ENCODE measurements around the gene SLIT3.
A peak's percentile ranks its signal among the peaks of the same experiment; 100 is the strongest.

The SLIT3 gene

DNA sequence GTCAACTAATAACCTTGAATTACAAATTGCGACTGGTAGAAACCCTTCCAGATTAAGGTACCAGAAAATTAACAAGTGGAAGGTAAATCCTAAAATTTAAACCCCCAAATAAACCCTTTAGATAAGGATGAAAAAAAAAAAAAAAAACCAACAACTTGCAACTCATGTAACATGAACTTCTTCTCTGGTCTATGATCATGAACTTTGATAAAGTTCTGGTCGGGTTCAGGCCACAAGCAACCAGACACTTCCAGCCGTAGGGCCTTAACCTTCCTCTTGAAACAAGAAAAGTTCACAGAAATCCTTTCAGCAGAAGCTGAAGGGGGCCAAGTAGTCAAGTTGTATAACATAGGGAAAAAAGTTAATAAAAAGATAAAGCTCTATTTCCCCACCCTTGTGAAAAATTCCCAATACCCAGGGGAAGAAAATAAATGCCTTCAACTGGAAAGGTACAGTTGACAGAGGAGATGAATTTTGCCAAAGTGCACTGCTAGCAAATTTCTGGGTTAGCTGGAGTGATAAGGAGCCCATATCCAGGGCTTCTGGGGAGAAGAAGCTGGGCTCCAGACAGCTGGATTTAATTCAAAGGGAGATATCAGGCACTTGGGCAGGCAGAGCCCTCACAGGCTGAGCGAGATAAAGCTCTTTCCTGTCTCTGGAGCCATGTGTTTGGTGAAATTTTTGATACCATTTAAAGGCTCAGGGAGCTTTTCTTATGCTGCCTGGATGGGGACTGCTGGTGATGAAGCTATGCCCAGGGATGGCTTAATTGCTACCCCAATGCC lies 487.6 kb downstream of the SLIT3 start (continued):
- TF ChIP-seq TSHZ2 (CRISPR knock-in tag; IDR thresholded peaks at IDR 0.05) (peak; percentile 90), TCF4 (CRISPR knock-in tag; IDR thresholded peaks at IDR 0.05; ENCODE audit: borderline replicate concordance) (peak; percentile 98), ZNF565 (CRISPR knock-in tag; conservative IDR thresholded peaks at IDR 0.05; ENCODE audit: low read depth) (no peak), ZC3H10 (CRISPR knock-in tag; IDR thresholded peaks at IDR 0.05) (no peak), RARB (CRISPR knock-in tag; IDR thresholded peaks at IDR 0.05) (no peak), GLIS3 (CRISPR knock-in tag; IDR thresholded peaks at IDR 0.05) (0 out of 2 replicates have a peak, but pooled peaks have one; percentile 37)
- TF ChIP-seq, protein P1, sequence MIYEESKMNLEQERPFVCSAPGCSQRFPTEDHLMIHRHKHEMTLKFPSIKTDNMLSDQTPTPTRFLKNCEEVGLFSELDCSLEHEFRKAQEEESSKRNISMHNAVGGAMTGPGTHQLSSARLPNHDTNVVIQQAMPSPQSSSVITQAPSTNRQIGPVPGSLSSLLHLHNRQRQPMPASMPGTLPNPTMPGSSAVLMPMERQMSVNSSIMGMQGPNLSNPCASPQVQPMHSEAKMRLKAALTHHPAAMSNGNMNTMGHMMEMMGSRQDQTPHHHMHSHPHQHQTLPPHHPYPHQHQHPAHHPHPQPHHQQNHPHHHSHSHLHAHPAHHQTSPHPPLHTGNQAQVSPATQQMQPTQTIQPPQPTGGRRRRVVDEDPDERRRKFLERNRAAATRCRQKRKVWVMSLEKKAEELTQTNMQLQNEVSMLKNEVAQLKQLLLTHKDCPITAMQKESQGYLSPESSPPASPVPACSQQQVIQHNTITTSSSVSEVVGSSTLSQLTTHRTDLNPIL (CRISPR knock-in tag; IDR thresholded peaks at IDR 0.05; ENCODE audit: low read depth): no peak

DNA sequence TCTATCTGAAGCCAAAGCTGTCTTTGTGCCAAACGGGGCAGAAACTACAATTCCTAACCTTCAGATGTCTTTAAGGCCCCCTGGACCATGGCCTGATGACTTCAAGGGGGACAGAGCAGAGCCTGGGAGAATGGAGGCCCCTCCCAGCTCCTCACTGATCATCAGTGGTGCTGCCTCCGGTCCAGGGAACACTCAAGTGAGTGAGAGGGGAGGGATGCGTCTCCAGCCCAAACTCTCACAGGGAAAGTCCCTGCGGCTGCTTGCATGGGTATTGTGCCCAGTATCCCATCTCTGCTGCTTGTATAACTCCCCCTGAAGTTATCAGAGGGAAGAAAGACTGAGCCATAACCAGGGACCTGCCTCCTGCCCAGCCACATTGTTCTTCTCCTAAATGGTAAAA lies 490.3 kb downstream of the SLIT3 start:
- no peak for ATAC-seq
- TF ChIP-seq RARB (CRISPR knock-in tag; IDR thresholded peaks at IDR 0.05): no peak
- TF ChIP-seq PPARA (CRISPR knock-in tag; IDR thresholded peaks at IDR 0.05; ENCODE audit: borderline replicate concordance): no peak
- no peak for TF ChIP-seq ESRRG (CRISPR knock-in tag; IDR thresholded peaks at IDR 0.05)
- TF ChIP-seq ZFP30 (CRISPR knock-in tag; IDR thresholded peaks at IDR 0.05): no peak
- TF ChIP-seq ZFP3 (CRISPR knock-in tag; IDR thresholded peaks at IDR 0.05): no peak
- TF ChIP-seq ISL1 (CRISPR knock-in tag; IDR thresholded peaks at IDR 0.05): no peak
- TF ChIP-seq, protein P1 (CRISPR knock-in tag; IDR thresholded peaks at IDR 0.05; ENCODE audit: low read depth): no peak
- no peak for TF ChIP-seq TCF4 (CRISPR knock-in tag; IDR thresholded peaks at IDR 0.05; ENCODE audit: borderline replicate concordance)
- no peak for TF ChIP-seq ZC3H10 (CRISPR knock-in tag; IDR thresholded peaks at IDR 0.05)

DNA sequence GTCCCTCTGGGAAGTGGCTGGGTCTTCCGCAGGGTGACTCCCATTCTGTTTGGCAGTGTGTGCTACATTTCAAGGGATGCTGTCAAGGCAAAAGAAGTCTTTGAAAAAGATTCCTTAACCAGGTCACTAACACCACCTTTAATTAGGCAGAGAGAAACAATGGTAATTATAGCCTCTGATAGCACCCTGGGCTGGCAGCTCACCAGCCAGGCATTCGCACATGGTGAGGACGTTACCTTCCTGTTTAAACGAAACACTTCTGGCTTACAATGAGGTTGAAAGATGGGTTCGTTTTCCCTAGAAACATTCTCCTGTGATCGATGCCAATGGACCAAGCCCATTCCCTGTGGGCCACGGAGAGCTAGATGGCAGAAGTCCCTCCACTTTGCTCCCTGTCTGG lies 491.7 kb downstream of the SLIT3 start:
- TF ChIP-seq CSDC2 (CRISPR knock-in tag; IDR thresholded peaks at IDR 0.05) (no peak), ARNTL (CRISPR knock-in tag; IDR thresholded peaks at IDR 0.05; ENCODE audit: borderline replicate concordance, low read depth) (no peak), ZNF8 (CRISPR knock-in tag; IDR thresholded peaks at IDR 0.05) (no peak), PPARA (CRISPR knock-in tag; IDR thresholded peaks at IDR 0.05; ENCODE audit: borderline replicate concordance) (no peak), ZC3H10 (CRISPR knock-in tag; IDR thresholded peaks at IDR 0.05) (no peak), ESRRG (CRISPR knock-in tag; IDR thresholded peaks at IDR 0.05) (no peak), TCF4 (CRISPR knock-in tag; IDR thresholded peaks at IDR 0.05; ENCODE audit: borderline replicate concordance) (no peak), CSRNP3 (CRISPR knock-in tag; IDR thresholded peaks at IDR 0.05) (no peak), ZNF565 (CRISPR knock-in tag; conservative IDR thresholded peaks at IDR 0.05; ENCODE audit: low read depth) (no peak), PATZ1 (CRISPR knock-in tag; IDR thresholded peaks at IDR 0.05; ENCODE audit: borderline replicate concordance) (no peak), TSHZ2 (CRISPR knock-in tag; IDR thresholded peaks at IDR 0.05) (no peak), TOX (CRISPR knock-in tag; IDR thresholded peaks at IDR 0.05; ENCODE audit: borderline replicate concordance) (no peak), OSR1 (CRISPR knock-in tag; IDR thresholded peaks at IDR 0.05) (no peak), ZFP3 (CRISPR knock-in tag; IDR thresholded peaks at IDR 0.05) (no peak), BACH2 (CRISPR knock-in tag; IDR thresholded peaks at IDR 0.05; ENCODE audit: borderline replicate concordance) (no peak), ISL1 (CRISPR knock-in tag; IDR thresholded peaks at IDR 0.05) (no peak)
- TF ChIP-seq, protein P1 (CRISPR knock-in tag; IDR thresholded peaks at IDR 0.05; ENCODE audit: low read depth): no peak
- no peak for ATAC-seq

All from SK-N-SH treated with all-trans-retinoic acid at 6 μM for 48 hours (cell line).